HEK293T (cell line): ENCODE data around the gene FNTB.

ENCODE experiments used
- HDGF ChIP-seq: fragments of 450-650 bp; IDR thresholded peaks from 2 replicates; pipeline ENCODE4 v1.6.1; 2017; ENCODE audit warnings: antibody characterized with exemption, borderline replicate concordance
- SP1 ChIP-seq: fragments of 450-650 bp; IDR thresholded peaks from 2 replicates; pipeline ENCODE4 v1.6.1; 2017

DNA sequence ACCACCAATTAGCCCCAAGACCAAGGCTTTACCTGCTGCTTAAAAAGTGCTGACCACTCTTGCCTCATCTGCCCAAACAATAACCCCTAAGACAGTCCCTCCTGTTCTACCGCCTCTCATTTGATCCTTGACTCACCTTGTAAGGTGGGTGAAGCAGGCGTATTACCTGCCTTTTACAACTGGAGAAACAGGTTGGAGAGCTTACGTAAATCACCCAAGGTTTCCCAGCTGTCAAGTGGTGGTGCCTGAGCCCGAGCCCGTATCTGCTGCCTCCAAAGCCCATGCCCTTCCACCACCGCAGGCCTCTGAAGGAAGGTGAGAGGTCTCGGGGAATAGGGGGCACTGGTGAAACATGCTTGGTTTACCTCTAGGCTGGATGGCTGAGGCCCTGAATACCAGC, 79.0 kb downstream of the FNTB start:
- TF ChIP-seq SP1: no peak
- no peak for TF ChIP-seq HDGF
